ENCODE data around the gene ZIC3. TPM values are rescaled to one million over a fixed set of nuclear protein-coding genes. Genes with fewer than 3 reads are reported as not detected.

ZIC3 gene
- total RNA-seq (2014; rRNA removed; shearing (Covaris generic)) (72.9 and 84.4 TPM in 2 replicates), polyA plus RNA-seq (2016; fragmentation: Nextera tagmentation; extraction: Ambion mirVana) (29.9 and 30.8 TPM in 2 replicates)
- long read RNA-seq, partial matches to known transcripts = 1 of 2 reads
- long read RNA-seq, other reads (novel, unspliced or antisense) = 1 of 2 reads

- Mint-ChIP-seq H3K27ac (peak within 1 kb of the TSS; percentile 41; the same call in 1 of the 2 replicates), H3K4me3 (peak within 1 kb of the TSS; percentile 95), H3K27me3 (ENCODE audit: insufficient read depth, low read depth, poor library complexity) (peaks cover 8% of the 10 kb centered on the region), H3K9me3 (no peaks in the 10 kb centered on the region), H3K4me1 (peaks cover 26% of the 10 kb centered on the region), H3K36me3 (ENCODE audit: low read depth) (peaks cover 34% of the 10 kb centered on the region)
- peaks cover 6% of the 10 kb centered on the region; the same call in 1 of the 2 replicates for H3K36me3 ChIP-seq (ENCODE audit: insufficient read depth)
- H3K4me2 ChIP-seq = peak within 1 kb of the TSS; percentile 90
- TF ChIP-seq POLR2AphosphoS5 (IDR thresholded peaks at IDR 0.05; ENCODE audit: low read depth) (peak; percentile 58; the same call in 1 of the 2 replicates), REST (IDR thresholded peaks at IDR 0.05; ENCODE audit: unreplicated experiment) (no peak), NANOG (IDR thresholded peaks at IDR 0.05; ENCODE audit: borderline replicate concordance) (no peak)
- H3K9me2 ChIP-seq (ENCODE audit: insufficient read depth) = no peaks in the 10 kb centered on the region
- peak; percentile 60 for ATAC-seq
- peaks cover 9% of the 10 kb centered on the region for H4K20me1 ChIP-seq (replicated peaks; ENCODE audit: insufficient read depth)
- DNase-seq (ENCODE audit: low spot score) = peak; percentile 80
- H3K4me1 ChIP-seq (ENCODE audit: insufficient read depth) = peaks cover 25% of the 10 kb centered on the region
- peaks cover 66% of the 10 kb centered on the region for H3K79me2 ChIP-seq (replicated peaks; ENCODE audit: insufficient read depth)
- no peaks in the 10 kb centered on the region; the same call in 1 of the 2 replicates for H3F3A ChIP-seq (replicated peaks; ENCODE audit: low read depth)
- peak within 1 kb of the TSS; percentile 60 for H3K4me3 ChIP-seq
- peak within 1 kb of the TSS; percentile 99 for H3K27ac ChIP-seq (ENCODE audit: low read depth)
- no peaks in the 10 kb centered on the region for H3K27me3 ChIP-seq (ENCODE audit: insufficient read depth)
- no peak within 1 kb of the TSS for H2AFZ ChIP-seq
Measured at GRCh38 chrX:137565921-137566745, at the start of gene ZIC3. Gene ZIC3, plus strand, starts transcription at chrX:137566127. Its CDS starts 565 bp downstream, at chrX:137566692.

GRCh38 chrX:137519459-137519858 is 46.5 kb upstream of the ZIC3 start:
- H3K4me1 Mint-ChIP-seq = peaks cover 5% of the 10 kb centered on the region; the same call in 2 of the 3 replicates
- Histone ChIP-seq H3K4me2 (no peak overlapping the region), H3K9me2 (ENCODE audit: insufficient read depth) (no peaks in the 10 kb centered on the region), H3K27ac (ENCODE audit: low read depth) (no peak overlapping the region), H2AFZ (no peak overlapping the region), H3F3A (replicated peaks; ENCODE audit: low read depth) (no peaks in the 10 kb centered on the region), H4K20me1 (replicated peaks; ENCODE audit: insufficient read depth) (no peaks in the 10 kb centered on the region), H3K79me2 (replicated peaks; ENCODE audit: insufficient read depth) (no peaks in the 10 kb centered on the region), H3K4me1 (ENCODE audit: insufficient read depth) (peaks cover 6% of the 10 kb centered on the region; the same call in 1 of the 2 replicates), H3K36me3 (ENCODE audit: insufficient read depth) (no peaks in the 10 kb centered on the region), H3K27me3 (ENCODE audit: insufficient read depth) (no peaks in the 10 kb centered on the region), H3K4me3 (no peak overlapping the region)
- no peak for ATAC-seq
- H3K9me3 Mint-ChIP-seq = no peaks in the 10 kb centered on the region
- H3K27me3 Mint-ChIP-seq (ENCODE audit: insufficient read depth, low read depth, poor library complexity) = no peaks in the 10 kb centered on the region
- TF ChIP-seq POLR2AphosphoS5 (IDR thresholded peaks at IDR 0.05; ENCODE audit: low read depth) (no peak), CREB1 (CRISPR knock-in tag; IDR thresholded peaks at IDR 0.05; ENCODE audit: low read depth) (no peak), NANOG (IDR thresholded peaks at IDR 0.05; ENCODE audit: borderline replicate concordance) (no peak), STAT1 (IDR thresholded peaks at IDR 0.05; ENCODE audit: unreplicated experiment) (no peak), ZNF114 (CRISPR knock-in tag; IDR thresholded peaks at IDR 0.05) (no peak), ZNF331 (CRISPR knock-in tag; IDR thresholded peaks at IDR 0.05; ENCODE audit: low read depth) (no peak), ZNF462 (CRISPR knock-in tag; IDR thresholded peaks at IDR 0.05) (no peak)
- no peaks in the 10 kb centered on the region for H3K36me3 Mint-ChIP-seq (ENCODE audit: low read depth)
- no peak overlapping the region for H3K4me3 Mint-ChIP-seq
- no peak overlapping the region for H3K27ac Mint-ChIP-seq
- DNase-seq (ENCODE audit: low spot score) = no peak
